GM12873 (cell line): ENCODE measurements around the gene COL27A1.

Experiments used
- CTCF ChIP-seq: IDR thresholded peaks from 2 replicates; pipeline ENCODE4 v1.5.1; 2012; ENCODE audit warnings: low read depth, mild to moderate bottlenecking, moderate library complexity, low read length, control low read depth; ENCODE audit not compliant: insufficient read depth; ENCODE audit errors: missing control alignments

COL27A1 gene

GRCh38 chr9:114151426-114151956 lies 3.8 kb upstream of the COL27A1 start:
- TF ChIP-seq CTCF, result no peak

- no peak for TF ChIP-seq CTCF
Observed at GRCh38 chr9:114153761-114154599, 1.4 kb upstream of the COL27A1 start.

GRCh38 chr9:114154600-114155102 lies 686 bp upstream of the COL27A1 start:
- TF ChIP-seq CTCF, result no peak

- TF ChIP-seq CTCF, result no peak
Observed at GRCh38 chr9:114155995-114156656, 789 bp downstream of the COL27A1 start.

GRCh38 chr9:114156657-114157421 lies 1.5 kb downstream of the COL27A1 start:
- TF ChIP-seq CTCF, result no peak

GRCh38 chr9:114157516-114158176 lies 2.3 kb downstream of the COL27A1 start:
- no peak for TF ChIP-seq CTCF
